ENCODE data around the gene KANK2. TPM values are rescaled to one million over a fixed set of nuclear protein-coding genes. Genes with fewer than 3 reads are reported as not detected.

KANK2 gene
- total and polyA plus RNA-seq, 2 of the 13 experiments (the other 11 are each of a cell fraction or from before 2014, with no cell fraction given), result 5.7 to 12.9 TPM

GRCh38 chr19:11182994-11183393 is 14.4 kb downstream of the KANK2 start:
- CTCF ChIA-PET (ENCODE audit: low intra/inter-chr PET ratio, low total read pairs), result no interaction called here
- DNase-seq (ENCODE audit: low spot score), result no peak
- Histone ChIP-seq H3K79me2 (ENCODE audit: insufficient read depth, low read length) (no peaks in the 10 kb centered on the region), H3K4me1 (ENCODE audit: insufficient read depth, low read length) (peaks cover 8% of the 10 kb centered on the region; the same call in 1 of the 2 replicates), H3K4me2 (ENCODE audit: low read depth, low read length) (no peak overlapping the region), H3K27ac (ENCODE audit: extremely low read length, insufficient read depth, low read length) (no peak overlapping the region), H3K27me3 (ENCODE audit: control insufficient read depth in 1 of 2, insufficient read depth in 2 of 2, low read length in 2 of 2) (no peaks in the 10 kb centered on the region), H2AFZ (ENCODE audit: low read length) (no peak overlapping the region), H4K20me1 (ENCODE audit: insufficient read depth, low read length) (no peaks in the 10 kb centered on the region), H3K9me3 (ENCODE audit: low read length) (no peaks in the 10 kb centered on the region), H3K36me3 (replicated peaks in 1 of 2; ENCODE audit: control insufficient read depth in 1 of 2, insufficient read depth in 2 of 2, low read length in 2 of 2) (0 out of 5 replicates have a peak, but pooled peaks cover 0 to under 1% of the 10 kb centered on the region in 2 experiments), H3K4me3 (replicated peaks in 1 of 3; ENCODE audit: insufficient read depth in 1 of 3, low read depth in 2 of 3, low read length in 3 of 3) (no peak overlapping the region), H3K9ac (ENCODE audit: insufficient read depth, low read depth, low read length) (no peak overlapping the region)
- intact Hi-C loops (cut with micrococcal nuclease; ENCODE audit: unreplicated experiment), result no loop called here
- 91% methylated on average over 1 of the region's 1 CpG for WGBS (ENCODE audit: low lambda C conversion rate)
- no TSS peak for BruUV-seq (replicated peaks)
- in situ Hi-C loops (cut with HindIII; ENCODE audit: extremely low pct_ligation_motif_present, low pct_unique_long_range_greater_than_20kb), result no loop called here
- ATAC-seq, result no peak
- no peak for FAIRE-seq
- POLR2A ChIA-PET, result interaction anchor here (1.1 kb wide), 1 partner anchor 40 kb away, joined by 3 read pairs; no protein-coding TSS in a partner anchor
- TF ChIP-seq ZNF569 (CRISPR knock-in tag; IDR thresholded peaks at IDR 0.05; ENCODE audit: borderline replicate concordance), result no peak
- no peak for TF ChIP-seq KDM6A (CRISPR knock-in tag; IDR thresholded peaks at IDR 0.05; ENCODE audit: low read depth)
- TF ChIP-seq GABPB1 (CRISPR knock-in tag; IDR thresholded peaks at IDR 0.05), result no peak
- no peak for TF ChIP-seq SAP130 (CRISPR knock-in tag; IDR thresholded peaks at IDR 0.05; ENCODE audit: low read depth)
- no peak for TF ChIP-seq MLX (CRISPR knock-in tag; IDR thresholded peaks at IDR 0.05)
- TF ChIP-seq ONECUT2 (CRISPR knock-in tag; IDR thresholded peaks at IDR 0.05), result no peak
- no peak for TF ChIP-seq RFX3 (CRISPR knock-in tag; IDR thresholded peaks at IDR 0.05)
- no peak for TF ChIP-seq ZNF276 (CRISPR knock-in tag; IDR thresholded peaks at IDR 0.05; ENCODE audit: low read depth)

Data from HepG2 (cell line).